DMS53 treated with DMSO at 0.1 percent for 48 hours (cell line): ENCODE results near the gene ACTN3.
"Not testable (repeated sequence)": the region's sequence is repeated elsewhere in the genome, so short reads cannot be mapped to it uniquely, and the experiment has no call there.

Experiments used
- DNase-seq: peaks from one replicate; lab custom pipeline; 2025; ENCODE audit not compliant: unreplicated experiment; lab: John Stamatoyannopoulos, UW

The ACTN3 gene

GRCh38 chr11:66546368-66546965 is at the start of gene ACTN3:
Gene ACTN3 (plus strand): TSS chr11:66546903. CDS start chr11:66546938, 35 bp downstream.
- no peak for DNase-seq

GRCh38 chr11:66497206-66497605 is 49.5 kb upstream of the ACTN3 start:
- no peak for DNase-seq

GRCh38 chr11:66498506-66498905 is 48.2 kb upstream of the ACTN3 start:
- DNase-seq = no peak

- DNase-seq = no peak
These were observed 41.4 kb upstream of the ACTN3 start for GRCh38 chr11:66505276-66505816.

- DNase-seq = no peak
These were observed 37.6 kb upstream of the ACTN3 start for GRCh38 chr11:66509131-66509561.

- peak; percentile 69 for DNase-seq
These were observed 36.3 kb upstream of the ACTN3 start, which contains the start of gene BBS1 for GRCh38 chr11:66510271-66510989. Gene BBS1 (plus strand): TSS chr11:66510635. CDS start chr11:66510660, 25 bp downstream.

GRCh38 chr11:66510990-66511339 is 35.7 kb upstream of the ACTN3 start:
- DNase-seq = no peak

GRCh38 chr11:66523611-66524010 is 23.1 kb upstream of the ACTN3 start:
- no peak for DNase-seq

- DNase-seq = no peak
These were observed 22.2 kb upstream of the ACTN3 start for GRCh38 chr11:66524304-66525040.

- DNase-seq = no peak
These were observed 17.6 kb upstream of the ACTN3 start for GRCh38 chr11:66529069-66529468.

- DNase-seq = no peak
These were observed 17.0 kb upstream of the ACTN3 start for GRCh38 chr11:66529655-66530054.

- DNase-seq = no peak
These were observed 15.6 kb upstream of the ACTN3 start for GRCh38 chr11:66530927-66531709.

GRCh38 chr11:66531841-66532240 is 14.9 kb upstream of the ACTN3 start:
- DNase-seq = no peak

- DNase-seq = no peak
These were observed 13.9 kb upstream of the ACTN3 start for GRCh38 chr11:66532784-66533183.

- no peak for DNase-seq
These were observed 7.4 kb upstream of the ACTN3 start for GRCh38 chr11:66539170-66539869.

GRCh38 chr11:66539870-66540213 is 6.9 kb upstream of the ACTN3 start:
- no peak for DNase-seq

GRCh38 chr11:66540598-66540997 is 6.1 kb upstream of the ACTN3 start:
- DNase-seq = not testable (repeated sequence)

GRCh38 chr11:66541892-66542291 is 4.8 kb upstream of the ACTN3 start:
- no peak for DNase-seq

- no peak for DNase-seq
These were observed 4.3 kb upstream of the ACTN3 start for GRCh38 chr11:66542362-66542761.
